ENCODE results near the gene DAP.
"Not testable (repeated sequence)": the region's sequence is repeated elsewhere in the genome, so short reads cannot be mapped to it uniquely, and the experiment has no call there.

Gene DAP, protein sequence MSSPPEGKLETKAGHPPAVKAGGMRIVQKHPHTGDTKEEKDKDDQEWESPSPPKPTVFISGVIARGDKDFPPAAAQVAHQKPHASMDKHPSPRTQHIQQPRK

DNA sequence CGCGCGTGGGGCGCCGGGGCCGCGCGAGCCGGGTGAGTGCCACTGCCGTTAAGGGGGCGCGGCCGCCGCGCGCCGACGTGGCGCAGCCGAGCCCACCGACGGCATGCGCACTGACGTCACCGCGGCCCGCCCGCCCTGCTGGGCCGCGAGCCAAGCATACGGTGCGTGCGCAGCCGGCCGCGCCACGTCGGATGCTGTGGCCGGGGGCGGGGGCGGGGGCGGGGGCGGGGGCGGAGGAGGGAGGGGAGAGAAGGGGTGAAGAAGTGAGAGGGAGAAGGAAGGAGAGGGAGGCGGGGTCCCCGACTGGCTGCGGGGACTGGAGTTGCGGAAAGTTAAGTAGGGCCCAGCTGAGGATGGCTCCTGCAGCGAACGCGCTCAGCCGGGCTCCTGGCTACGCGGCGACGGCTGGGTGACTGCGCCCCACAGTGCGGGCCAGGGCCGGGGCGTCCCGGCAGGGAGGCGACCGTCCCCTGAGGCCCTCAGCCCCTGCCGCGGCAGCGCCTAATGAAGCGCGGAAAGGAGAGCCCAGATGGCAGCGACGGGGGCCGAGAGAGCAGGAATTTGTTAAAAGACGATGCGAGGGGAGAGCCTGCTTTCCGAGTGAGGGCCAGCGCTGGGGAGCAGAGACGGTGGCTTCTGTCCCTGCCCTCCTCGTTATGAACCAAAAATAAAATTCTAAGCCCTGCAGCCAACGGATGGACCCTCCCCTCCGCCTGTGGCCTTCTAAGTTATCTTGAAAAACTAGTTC lies at the start of gene DAP:
Gene DAP (minus strand): TSS at position 50 of the 748 bp plus-strand sequence. CDS start 166 bp downstream, outside the sequence.
- DNase-seq (ENCODE audit: low read depth in 1 of 2, low spot score in 1 of 2) = peak; percentile 69 to 77

DNA sequence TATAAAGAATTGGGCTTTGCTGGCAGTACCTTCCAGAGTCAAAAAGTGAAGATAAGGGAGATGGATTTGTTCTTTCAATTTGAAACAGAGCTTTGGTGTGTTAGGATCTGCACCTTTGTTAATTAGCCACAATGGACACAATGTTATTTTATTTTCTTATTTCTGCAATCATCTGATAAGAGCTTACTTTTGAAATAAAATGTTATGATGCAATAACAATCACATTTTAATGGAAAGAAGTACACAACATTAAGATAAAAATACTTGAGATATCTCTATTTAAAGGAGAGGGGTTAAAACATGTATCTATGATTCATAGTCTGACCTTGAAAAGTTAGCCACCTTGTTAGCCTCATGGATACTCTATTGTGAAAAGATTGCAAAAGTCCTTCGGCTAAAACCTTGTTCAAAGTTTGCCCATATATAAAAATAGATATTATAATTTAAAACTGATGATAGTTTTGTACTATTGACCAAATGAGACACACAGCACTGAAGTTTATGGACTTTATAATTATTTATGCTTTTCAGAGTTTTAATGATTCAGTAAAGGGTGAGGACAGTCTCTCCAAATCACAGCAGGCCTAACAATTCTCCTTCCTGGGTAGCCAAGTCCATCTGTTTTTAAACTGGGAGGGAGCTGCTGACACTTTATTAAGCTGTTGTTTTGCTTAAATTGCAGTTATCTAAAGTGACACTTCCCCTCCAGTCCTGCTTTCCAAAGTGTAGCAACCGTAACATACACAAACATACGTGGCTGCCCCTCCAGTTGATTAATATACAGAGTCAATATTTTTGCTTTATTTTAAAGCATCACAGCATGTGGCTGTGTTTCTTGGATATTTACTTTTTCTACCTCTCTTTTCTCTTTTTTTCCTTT lies 47.6 kb upstream of the DAP start:
- DNase-seq (ENCODE audit: low read depth in 1 of 2, low spot score in 1 of 2) = no peak

DNA sequence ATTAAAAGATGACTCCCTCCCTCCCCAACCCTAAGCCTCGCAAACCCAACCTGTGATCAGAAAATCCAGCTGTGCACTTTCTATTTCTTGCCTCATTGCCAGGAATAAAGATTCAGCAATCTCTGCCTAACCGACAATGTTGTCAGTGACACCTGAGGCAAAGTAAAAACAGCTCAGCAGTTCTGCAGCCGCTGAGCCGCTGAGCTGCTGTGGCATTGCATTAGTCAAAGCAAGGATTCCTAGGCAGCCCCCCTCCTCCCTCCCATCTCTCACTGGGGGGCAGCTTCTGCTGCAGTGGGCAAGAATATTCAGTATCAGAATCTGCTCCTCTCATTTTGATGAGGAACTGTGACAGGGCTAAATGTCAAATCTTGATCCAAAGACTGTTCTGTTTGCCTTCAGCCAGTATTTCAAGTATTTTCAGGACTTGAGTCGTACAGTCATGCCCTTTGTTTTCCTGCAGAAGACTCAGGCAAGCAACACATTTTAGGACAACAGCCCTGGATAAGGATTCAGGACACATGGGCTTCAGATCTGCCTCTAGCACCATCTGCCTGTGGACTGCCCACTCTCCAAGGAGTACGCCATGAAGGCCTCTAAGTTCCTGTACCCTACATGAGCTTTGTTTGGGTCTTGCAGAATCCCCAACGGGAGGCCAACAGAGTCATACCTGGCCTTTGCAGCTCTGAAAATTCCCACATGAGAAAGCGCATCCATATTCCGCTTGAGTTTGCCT lies 41.1 kb upstream of the DAP start:
- no peak for DNase-seq (ENCODE audit: low read depth in 1 of 2, low spot score in 1 of 2)

DNA sequence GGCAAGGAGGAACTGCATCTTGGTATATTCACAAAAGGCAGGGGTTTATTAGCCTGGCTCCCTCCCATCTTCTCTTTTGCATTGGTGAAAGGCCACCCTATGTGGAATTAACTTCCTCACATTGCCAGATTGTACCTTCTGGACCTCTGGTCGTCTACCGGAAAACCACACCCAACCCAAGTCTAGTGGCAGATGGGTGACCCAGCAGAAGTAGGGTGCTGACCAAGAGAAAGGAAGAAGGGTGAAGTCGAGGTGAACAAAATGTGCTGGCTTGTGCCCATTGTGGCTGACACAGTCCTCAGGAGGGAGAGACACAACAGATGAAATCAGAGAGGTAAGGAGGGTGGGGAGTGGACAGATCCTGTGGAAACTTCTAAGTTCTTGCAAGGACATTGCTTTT lies 39.8 kb upstream of the DAP start:
- no peak for DNase-seq (ENCODE audit: low read depth in 1 of 2, low spot score in 1 of 2)

DNA sequence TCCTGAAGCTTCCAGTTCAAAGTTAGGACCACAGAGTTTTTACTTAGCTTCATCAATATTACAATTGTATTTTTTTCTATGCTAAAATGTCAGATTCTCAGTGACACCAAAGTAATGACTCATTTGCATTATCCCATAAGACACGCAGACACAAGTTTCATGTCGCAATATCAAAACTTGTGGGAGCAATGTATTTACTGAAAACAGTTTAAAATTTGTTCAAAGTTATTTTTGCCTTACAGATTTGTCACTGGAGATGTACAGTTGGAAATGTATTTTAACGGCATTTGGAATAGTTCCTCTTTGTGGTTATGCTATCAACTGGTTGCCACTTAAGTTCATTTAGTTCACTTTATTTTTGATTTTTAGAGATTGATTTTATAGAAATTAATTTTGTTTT lies 36.2 kb upstream of the DAP start:
- no peak for DNase-seq (ENCODE audit: low read depth in 1 of 2, low spot score in 1 of 2)

DNA sequence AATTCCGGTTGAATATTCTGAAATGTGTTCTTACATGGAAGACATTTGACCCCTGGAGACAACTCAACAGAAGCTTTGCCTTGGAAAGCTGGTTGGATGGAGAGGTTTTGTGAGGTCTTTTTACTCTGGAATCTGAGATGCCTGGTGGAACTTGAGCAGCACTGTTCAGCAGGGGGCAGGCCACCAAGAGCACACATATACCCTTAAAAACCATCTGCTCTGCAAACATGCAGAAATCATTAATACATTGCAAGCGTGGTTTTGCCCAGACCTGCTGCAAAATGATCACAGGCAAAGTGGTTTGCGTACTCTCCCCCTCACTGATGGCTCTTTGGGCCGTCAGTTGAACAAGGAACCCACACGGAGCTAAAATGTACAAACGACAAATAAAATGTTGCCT lies 32.8 kb upstream of the DAP start:
- DNase-seq (ENCODE audit: low read depth in 1 of 2, low spot score in 1 of 2) = no peak

DNA sequence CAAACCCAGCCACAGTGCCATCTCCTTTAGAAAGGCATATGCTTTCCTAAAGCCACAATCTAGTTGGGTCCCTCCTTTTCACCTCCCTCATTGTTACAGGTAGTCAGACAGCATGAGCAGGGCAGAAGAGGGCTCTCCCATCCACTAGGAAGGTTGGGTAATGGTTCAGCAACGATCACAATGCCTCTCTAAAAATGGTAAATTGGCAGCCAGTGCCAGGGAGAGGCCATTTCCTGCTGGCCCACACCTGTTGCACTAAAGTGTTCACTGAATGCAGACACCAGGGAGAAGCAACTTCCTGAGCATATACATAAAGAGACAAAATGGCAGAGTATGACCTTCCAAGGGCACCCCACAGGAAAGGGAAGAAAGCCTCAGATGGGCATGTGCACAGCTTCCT lies 31.3 kb upstream of the DAP start:
- DNase-seq (ENCODE audit: low read depth in 1 of 2, low spot score in 1 of 2) = no peak

DNA sequence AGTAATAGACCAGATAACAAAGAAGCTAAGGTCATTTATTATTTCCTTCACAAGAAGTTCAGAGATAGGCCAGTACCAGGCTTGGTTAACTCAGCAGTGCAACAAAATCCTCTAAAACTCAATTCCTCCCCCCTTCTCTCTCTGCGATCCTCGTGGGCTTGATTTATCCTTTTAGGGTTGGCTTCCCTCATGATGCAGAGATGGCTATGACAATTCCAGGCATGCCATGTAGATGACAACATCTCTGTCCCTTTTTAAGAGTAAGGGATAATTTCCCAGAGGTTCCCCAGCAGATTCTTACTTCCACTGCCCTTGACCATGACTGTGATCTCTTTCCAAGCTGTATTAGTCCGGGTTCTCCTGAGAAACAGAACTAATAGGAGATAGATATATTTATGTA lies 28.7 kb upstream of the DAP start:
- no peak for DNase-seq (ENCODE audit: low read depth in 1 of 2, low spot score in 1 of 2)

DNA sequence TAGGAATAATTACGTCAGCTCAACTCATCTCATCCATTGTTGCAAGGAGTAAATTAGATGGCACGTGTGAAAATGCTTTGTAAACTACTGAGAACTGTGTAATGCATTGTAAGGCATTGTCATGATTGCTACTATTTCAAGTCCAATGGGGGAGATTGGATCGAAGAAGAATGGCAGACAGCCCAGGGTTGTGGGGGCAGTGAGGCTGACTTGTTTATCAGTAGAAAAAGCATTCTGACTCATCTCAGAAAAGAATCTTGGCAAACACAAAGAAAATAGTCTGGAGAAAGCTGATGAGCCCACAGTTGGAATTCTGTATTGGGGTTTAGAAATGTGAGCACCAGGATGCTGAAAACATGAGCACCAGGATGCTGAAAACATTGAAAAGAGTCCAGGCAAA lies 28.0 kb upstream of the DAP start:
- no peak for DNase-seq (ENCODE audit: low read depth in 1 of 2, low spot score in 1 of 2)

DNA sequence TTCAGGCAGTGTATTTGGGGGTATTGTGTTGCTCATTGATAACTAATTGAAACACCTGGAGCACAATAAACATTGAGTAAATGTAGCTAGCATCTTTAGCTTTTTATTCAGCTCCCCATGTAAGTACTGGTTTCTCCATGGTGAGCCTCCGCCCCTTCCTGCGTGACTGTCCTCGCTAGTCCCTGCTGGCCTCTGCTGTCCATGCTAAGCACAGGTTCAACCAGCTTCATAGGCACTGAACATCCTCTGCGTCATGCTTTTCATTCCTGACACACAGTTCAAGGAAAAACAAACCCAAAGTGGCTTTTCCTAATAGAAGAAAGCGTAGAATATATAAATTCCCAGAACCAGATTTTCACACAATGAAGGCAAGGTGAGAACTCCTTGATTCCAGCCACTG lies 27.3 kb upstream of the DAP start:
- DNase-seq (ENCODE audit: low read depth in 1 of 2, low spot score in 1 of 2) = no peak

DNA sequence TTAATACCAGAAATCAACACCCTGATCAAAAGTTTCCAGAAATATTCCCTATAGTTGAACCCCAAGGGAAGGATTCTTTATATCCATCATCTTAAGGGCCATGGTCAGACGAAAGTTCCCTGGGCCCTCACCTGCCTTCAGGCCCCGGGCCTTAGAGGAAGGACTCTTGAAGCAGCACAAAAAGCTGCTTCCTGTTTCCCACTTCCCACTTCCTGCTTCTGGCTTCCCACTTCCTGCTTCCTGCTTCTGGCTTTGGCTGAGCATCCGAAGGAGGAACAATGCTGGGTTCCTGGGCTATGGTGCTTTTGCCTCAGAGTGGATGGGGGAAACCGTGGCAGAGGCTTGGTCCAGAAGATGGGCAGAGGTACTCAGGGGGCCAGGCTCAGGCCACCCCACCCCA lies 25.8 kb upstream of the DAP start:
- DNase-seq (ENCODE audit: low read depth in 1 of 2, low spot score in 1 of 2) = no peak

DNA sequence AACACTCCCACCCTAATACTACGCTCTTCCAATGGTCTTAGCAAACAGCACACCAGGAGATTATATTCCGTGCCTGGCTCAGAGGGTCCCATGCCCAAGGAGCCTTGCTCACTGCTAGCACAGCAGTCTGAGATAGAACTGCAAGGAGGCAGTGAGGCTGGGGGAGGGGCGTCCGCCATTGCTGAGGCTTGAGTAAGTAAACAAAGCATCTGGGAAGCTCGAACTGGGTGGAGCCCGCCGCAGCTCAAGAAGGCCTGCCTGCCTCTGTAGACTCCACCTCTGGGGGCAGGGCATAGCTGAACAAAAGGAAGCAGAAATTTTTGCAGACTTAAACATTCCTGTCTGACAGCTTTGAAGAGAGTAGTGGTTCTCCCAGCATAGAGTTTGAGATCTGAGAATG lies 19.2 kb upstream of the DAP start:
- DNase-seq (ENCODE audit: low read depth in 1 of 2, low spot score in 1 of 2) = not testable (repeated sequence)

DNA sequence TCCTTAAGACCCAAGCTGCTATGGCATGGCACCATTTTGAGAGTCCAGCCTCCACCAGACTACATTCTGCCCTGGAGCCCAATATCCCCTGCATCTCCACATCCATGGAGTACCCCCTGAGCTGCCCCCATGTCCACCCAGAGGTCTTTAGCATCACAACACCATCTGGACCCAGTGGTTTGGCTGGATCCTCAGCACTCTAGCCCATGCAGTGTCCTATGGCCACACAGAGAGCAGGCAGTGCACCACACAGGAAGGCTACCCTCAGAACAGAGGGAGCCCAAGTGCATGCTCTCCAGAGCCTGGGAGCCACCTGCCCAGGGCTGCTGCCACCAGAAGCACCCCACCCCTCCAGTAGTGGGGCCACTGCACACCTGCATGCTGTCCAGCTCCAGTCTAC lies 18.6 kb upstream of the DAP start:
- no peak for DNase-seq (ENCODE audit: low read depth in 1 of 2, low spot score in 1 of 2)

DNA sequence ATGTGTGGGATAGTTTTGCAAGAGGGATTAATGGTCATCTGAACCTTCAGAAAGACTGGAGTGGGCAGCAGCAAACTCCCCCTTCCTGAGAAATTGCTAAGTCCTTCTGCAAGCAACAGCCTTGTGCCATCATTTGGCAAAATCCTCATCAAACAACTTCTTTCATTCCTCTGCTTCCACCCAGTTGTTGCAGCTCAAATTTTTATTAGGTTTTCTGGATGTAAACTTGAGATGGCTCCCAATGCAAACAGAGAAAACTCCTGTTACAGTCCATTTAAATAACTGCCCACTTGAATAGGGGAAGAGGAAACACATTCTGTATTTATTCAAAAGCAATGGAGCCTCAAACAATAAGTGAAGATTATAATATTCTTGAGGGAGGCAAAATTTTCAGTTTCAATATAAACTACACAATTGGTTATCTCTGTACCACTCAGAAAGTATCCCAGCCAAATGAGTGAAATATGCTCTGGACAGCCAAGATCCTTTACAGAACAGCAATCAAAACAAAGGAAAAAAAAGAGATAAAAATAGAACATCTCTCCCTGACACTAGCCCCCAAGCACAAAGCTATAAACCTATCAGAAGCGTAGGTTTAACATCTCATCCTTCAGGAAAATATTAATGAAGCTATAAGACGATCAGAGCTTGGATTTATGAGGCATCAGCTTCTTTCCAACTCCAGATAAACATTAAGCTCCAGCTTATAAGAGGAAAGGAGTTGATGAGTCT lies 17.3 kb upstream of the DAP start:
- DNase-seq (ENCODE audit: low read depth in 1 of 2, low spot score in 1 of 2) = no peak

DNA sequence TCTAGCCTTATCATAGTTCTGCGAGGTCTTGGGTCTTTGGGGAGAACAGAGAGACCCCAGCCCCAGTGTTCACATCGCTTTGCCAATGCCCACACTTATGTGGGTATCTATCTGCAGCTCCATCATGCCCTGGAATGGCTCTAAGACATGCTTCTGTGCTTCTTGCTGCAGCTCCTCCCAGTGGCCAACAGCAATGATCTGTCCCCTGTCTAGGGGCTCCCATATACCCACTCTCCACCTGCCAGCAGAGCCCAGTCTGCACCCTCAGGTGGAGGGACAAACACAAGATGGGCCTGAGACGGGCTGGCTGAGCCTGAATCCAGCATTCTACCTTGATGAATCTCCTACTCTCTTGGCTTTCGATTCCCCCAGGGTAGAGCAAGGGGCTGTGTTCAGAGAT lies 14.6 kb upstream of the DAP start:
- DNase-seq (ENCODE audit: low read depth in 1 of 2, low spot score in 1 of 2) = no peak

DNA sequence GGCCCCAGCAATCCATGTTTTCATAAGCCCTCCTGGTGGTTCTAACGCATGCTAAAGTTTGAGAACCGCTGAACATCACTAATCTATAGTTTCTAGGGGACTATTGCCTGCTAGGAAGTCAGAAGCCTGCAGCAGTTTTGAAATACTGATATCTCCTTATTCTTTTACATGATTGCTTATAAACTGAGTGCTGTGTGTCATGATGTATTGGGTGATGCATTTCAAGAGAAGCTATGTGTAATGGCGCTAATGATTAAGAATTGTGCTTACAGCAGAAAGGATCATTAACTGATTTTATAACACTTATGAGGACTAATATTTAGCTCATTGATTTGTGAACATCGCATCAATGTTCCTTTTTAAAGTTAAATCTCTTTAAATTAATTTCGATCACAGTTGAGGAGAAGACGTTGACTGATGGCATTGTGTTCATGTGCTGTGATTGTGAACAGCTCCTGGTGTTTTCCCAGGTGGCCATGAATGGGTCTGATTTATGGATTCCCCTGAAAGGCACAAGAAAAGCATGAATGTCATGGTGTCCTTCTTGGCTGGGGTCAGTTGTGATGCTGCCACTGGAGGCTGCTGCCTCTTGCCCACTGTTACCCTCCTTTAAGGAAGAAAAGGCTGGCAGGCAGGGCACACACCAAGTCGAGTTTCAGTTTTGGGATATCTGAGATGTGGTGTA lies 12.0 kb upstream of the DAP start:
- no peak for DNase-seq (ENCODE audit: low read depth in 1 of 2, low spot score in 1 of 2)

DNA sequence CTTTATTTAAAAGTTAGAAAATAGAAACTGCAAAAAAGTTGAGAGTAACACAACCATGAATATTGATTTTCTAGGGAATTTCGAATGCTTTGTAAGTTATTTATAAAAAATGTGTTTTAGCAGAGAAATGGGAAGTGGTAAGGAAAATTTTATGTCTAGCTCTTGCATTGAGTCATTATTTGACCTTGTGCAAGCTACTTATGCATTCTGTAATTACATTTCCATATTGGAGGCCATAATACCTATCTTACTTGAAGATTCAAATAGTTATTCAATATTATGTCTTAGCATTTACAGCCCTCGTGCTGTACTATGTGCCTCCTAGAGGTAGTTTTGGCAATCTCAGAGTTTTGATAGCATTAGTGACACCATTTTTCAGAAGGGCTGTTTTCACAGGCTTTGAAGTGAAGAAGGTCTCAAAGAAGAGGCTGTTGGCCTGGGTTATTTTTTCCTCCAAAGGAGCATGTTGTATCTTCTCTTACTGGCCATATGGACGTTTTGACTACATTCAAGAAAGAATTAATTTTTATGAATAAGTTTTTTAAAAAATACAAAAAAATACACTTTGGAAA lies 7.4 kb upstream of the DAP start:
- no peak for DNase-seq (ENCODE audit: low read depth in 1 of 2, low spot score in 1 of 2)

DNA sequence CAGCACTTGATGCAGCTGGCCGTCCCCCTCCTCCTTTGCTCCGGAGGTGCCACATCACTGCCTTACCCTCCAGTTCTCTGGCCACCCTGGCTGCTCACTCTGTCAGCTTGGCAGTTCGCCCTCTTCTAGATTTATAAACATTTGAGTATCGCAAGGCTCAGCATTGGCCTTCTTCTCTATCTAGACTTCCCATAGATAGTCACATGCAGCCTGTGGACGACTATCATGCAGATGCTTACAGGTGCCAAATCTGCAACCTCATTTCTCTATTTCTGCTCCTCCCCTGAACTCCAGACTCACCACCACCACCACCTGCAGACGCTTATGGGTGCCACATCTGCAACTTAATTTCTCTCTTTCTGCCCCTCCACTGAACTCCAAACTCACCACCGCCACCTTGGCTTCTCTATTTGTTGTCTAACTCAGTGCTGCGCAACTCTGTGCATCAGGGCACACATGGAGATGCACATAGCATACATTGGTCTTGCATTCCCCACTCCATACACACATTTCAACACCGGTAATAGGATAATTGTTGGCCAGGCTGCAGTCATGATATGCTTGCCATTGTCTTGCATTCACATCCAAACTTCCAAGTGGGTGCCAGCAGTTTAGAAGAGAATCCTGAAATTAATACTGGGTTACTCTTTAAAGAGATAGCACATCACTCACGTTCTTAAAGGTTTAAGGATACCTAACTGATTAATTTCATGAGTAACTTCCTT lies 1.9 kb upstream of the DAP start:
- DNase-seq (ENCODE audit: low read depth in 1 of 2, low spot score in 1 of 2) = no peak
